ENCODE results near the gene GALNT9.

DNA sequence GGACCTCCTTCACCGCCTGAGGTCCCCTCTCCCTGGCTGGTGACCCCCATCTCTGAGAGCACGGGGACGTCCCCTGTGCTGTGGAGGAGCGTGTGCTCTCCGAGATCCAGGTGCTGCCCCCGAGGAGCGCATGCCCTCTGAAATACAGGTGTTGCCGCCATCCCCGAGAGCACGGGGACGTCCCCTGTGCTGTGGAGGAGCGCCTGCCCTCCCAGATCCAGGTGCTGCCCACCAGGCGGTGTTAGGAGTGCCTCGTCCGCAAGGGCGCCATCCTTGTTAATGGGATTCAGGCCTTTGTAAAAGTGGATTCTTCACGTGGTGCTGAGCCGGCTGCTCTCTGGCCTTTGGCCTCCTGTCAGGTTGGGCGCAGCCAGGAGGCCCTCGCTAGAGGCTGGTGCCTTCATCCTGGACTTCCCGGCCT is 175.0 kb downstream of the GALNT9 start:
- TF ChIP-seq, protein P1, sequence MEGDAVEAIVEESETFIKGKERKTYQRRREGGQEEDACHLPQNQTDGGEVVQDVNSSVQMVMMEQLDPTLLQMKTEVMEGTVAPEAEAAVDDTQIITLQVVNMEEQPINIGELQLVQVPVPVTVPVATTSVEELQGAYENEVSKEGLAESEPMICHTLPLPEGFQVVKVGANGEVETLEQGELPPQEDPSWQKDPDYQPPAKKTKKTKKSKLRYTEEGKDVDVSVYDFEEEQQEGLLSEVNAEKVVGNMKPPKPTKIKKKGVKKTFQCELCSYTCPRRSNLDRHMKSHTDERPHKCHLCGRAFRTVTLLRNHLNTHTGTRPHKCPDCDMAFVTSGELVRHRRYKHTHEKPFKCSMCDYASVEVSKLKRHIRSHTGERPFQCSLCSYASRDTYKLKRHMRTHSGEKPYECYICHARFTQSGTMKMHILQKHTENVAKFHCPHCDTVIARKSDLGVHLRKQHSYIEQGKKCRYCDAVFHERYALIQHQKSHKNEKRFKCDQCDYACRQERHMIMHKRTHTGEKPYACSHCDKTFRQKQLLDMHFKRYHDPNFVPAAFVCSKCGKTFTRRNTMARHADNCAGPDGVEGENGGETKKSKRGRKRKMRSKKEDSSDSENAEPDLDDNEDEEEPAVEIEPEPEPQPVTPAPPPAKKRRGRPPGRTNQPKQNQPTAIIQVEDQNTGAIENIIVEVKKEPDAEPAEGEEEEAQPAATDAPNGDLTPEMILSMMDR (IDR thresholded peaks at IDR 0.05): no peak
- TF ChIP-seq EZH2 (IDR thresholded peaks at IDR 0.05) (no peak), EZH2phosphoT487 (IDR thresholded peaks at IDR 0.05) (no peak)
